SK-N-SH (cell line): Measurements from ENCODE around the gene LTBP1. TPM values are rescaled to one million over a fixed set of nuclear protein-coding genes. Genes with fewer than 3 reads are reported as not detected.
A peak's percentile ranks its signal among the peaks of the same experiment; 100 is the strongest.

Experiments
- CTCF ChIA-PET: fragments of 300-600, 350-600 bp; formaldehyde crosslinking; extraction: SDS; loops from one replicate; lab custom pipeline; 2021; lab: Yijun Ruan, JAX
- POLR2A ChIA-PET: fragments of 350-600 bp; sonication (Branson Sonifier 250); formaldehyde crosslinking; extraction: SDS; loops from one replicate; lab custom pipeline; 2020; ENCODE audit warnings: antibody characterized with exemption, inconsistent platforms; lab: Yijun Ruan, JAX
- DNase-seq: peaks from one replicate; pipeline ENCODE4 v3.0.0; 2012
- H2AFZ ChIP-seq: fragments of 200-600 bp; sonication (generic); 2 replicates; pipeline ENCODE4 v1.8.1; 2016; ENCODE audit warnings: antibody characterized with exemption, mild to moderate bottlenecking, low read depth
- H3F3A ChIP-seq: fragments of 200-600 bp; sonication (generic); replicated peaks from 2 replicates; pipeline ENCODE3; 2016; ENCODE audit warnings: antibody characterized with exemption, mild to moderate bottlenecking; ENCODE audit not compliant: insufficient read depth
- H3K27ac ChIP-seq, 2 experiments: fragments of 200-500 bp in 1 of 2; fragments of 200-600 bp in 1 of 2; sonication (Bioruptor generic) in 1 of 2; sonication (generic), shearing (Covaris generic) in 1 of 2; 2 replicates each; pipeline versions ENCODE4 v1.5.1 to v1.6.1; 2014 to 2016; ENCODE audit warnings: low read depth in 2 of 2, inconsistent platforms in 1 of 2, low read length in 1 of 2, mild to moderate bottlenecking in 1 of 2, mixed read lengths in 1 of 2
- H3K27me3 ChIP-seq: fragments of 200-600 bp; sonication (generic), shearing (Covaris generic); 2 replicates; pipeline ENCODE4 v1.6.1; 2016; ENCODE audit warnings: mixed run types; ENCODE audit not compliant: insufficient read depth
- H3K36me3 ChIP-seq, 2 experiments: fragments of 200-500 bp in 1 of 2; fragments of 200-600 bp in 1 of 2; sonication (Bioruptor generic) in 1 of 2; sonication (generic) in 1 of 2; replicated peaks in 1 of 2; 2 replicates each; pipeline versions ENCODE3 to v1.5.1; 2014 to 2016; ENCODE audit warnings: low read length in 1 of 2, mild to moderate bottlenecking in 1 of 2; ENCODE audit not compliant: insufficient read depth in 2 of 2, control insufficient read depth in 1 of 2
- H3K4me1 ChIP-seq, 2 experiments: fragments of 200-500 bp in 1 of 2; fragments of 200-600 bp in 1 of 2; sonication (Bioruptor generic) in 1 of 2; sonication (generic), shearing (Covaris generic) in 1 of 2; 2 replicates each; pipeline versions ENCODE4 v1.5.1 to v1.6.1; 2014 to 2016; ENCODE audit warnings: low read depth in 1 of 2, low read length in 1 of 2, mixed run types in 1 of 2; ENCODE audit not compliant: insufficient read depth in 2 of 2, control insufficient read depth in 1 of 2
- H3K4me2 ChIP-seq: fragments of 200-600 bp; sonication (generic), shearing (Covaris generic); 2 replicates; pipeline ENCODE4 v1.6.1; 2017; ENCODE audit warnings: mixed run types
- H3K4me3 ChIP-seq, 2 experiments: fragments of 200-500 bp in 1 of 2; fragments of 200-600 bp in 1 of 2; sonication (Bioruptor generic) in 1 of 2; sonication (generic), shearing (Covaris generic) in 1 of 2; 2 replicates each; pipeline versions ENCODE4 v1.5.1 to v1.8.1; 2014 to 2016; ENCODE audit warnings: low read depth in 2 of 2, inconsistent platforms in 1 of 2, low read length in 1 of 2, mild to moderate bottlenecking in 1 of 2, mixed read lengths in 1 of 2, moderate library complexity in 1 of 2
- H3K79me2 ChIP-seq: fragments of 200-600 bp; sonication (generic); 2 replicates; pipeline ENCODE4 v1.8.1; 2017; ENCODE audit warnings: mild to moderate bottlenecking; ENCODE audit not compliant: insufficient read depth
- H3K9ac ChIP-seq: fragments of 200-600 bp; sonication (generic); 2 replicates; pipeline ENCODE4 v1.6.1; 2017; ENCODE audit warnings: mixed run types
- H3K9me2 ChIP-seq: fragments of 200-600 bp; sonication (generic); 2 replicates; pipeline ENCODE4 v1.6.1; 2017; ENCODE audit warnings: mixed run types
- H3K9me3 ChIP-seq: fragments of 200-600 bp; sonication (generic); 2 replicates; pipeline ENCODE4 v1.6.1; 2017; ENCODE audit warnings: mixed run types, mild to moderate bottlenecking, moderate library complexity
- H4K20me1 ChIP-seq: fragments of 200-600 bp; sonication (generic); 2 replicates; pipeline ENCODE4 v1.6.1; 2017; ENCODE audit warnings: mild to moderate bottlenecking, mixed run types; ENCODE audit not compliant: insufficient read depth
- ELF1 ChIP-seq: IDR thresholded peaks from 2 replicates; pipeline ENCODE4 v1.4.0; 2012
- EP300 ChIP-seq, 2 experiments: IDR thresholded peaks; 2 replicates each; pipeline versions ENCODE4 v1.4.0 to v1.6.1; 2012; ENCODE audit warnings: borderline replicate concordance in 1 of 2, low read depth in 1 of 2, low read length in 1 of 2
- EZH2phosphoT487 ChIP-seq: fragments of 200-600 bp; sonication (generic); IDR thresholded peaks from 2 replicates; pipeline ENCODE4 v1.6.1; 2017; ENCODE audit warnings: low read depth, mixed run types, mild to moderate bottlenecking, antibody characterized with exemption, moderate library complexity, borderline replicate concordance
- JUND ChIP-seq: IDR thresholded peaks from 2 replicates; pipeline ENCODE4 v1.4.0; 2012
- MEF2A ChIP-seq: IDR thresholded peaks from 2 replicates; pipeline ENCODE4 v1.4.0; 2012; ENCODE audit warnings: low read depth, borderline replicate concordance
- MXI1 ChIP-seq: IDR thresholded peaks from 2 replicates; pipeline ENCODE4 v1.6.1; 2012; ENCODE audit warnings: mild to moderate bottlenecking, low read depth, low read length, improper control_type of control experiment
- NFIC ChIP-seq: IDR thresholded peaks from 2 replicates; pipeline ENCODE4 v1.4.0; 2012; ENCODE audit warnings: borderline replicate concordance
- RCOR1 ChIP-seq: fragments of 150-350 bp; IDR thresholded peaks from 2 replicates; pipeline ENCODE4 v1.6.1; 2017; ENCODE audit warnings: antibody characterized with exemption, low read length
- RXRA ChIP-seq: IDR thresholded peaks from 2 replicates; pipeline ENCODE4 v1.4.0; 2012; ENCODE audit warnings: low read depth, mild to moderate bottlenecking, borderline replicate concordance
- SIN3A ChIP-seq: IDR thresholded peaks from 2 replicates; pipeline ENCODE4 v1.6.1; 2012; ENCODE audit warnings: low read depth, mild to moderate bottlenecking, low read length, moderate library complexity, borderline replicate concordance
- SMC3 ChIP-seq: IDR thresholded peaks from 2 replicates; pipeline ENCODE4 v1.6.1; 2012; ENCODE audit warnings: low read depth, low read length, improper control_type of control experiment
- TCF12 ChIP-seq: IDR thresholded peaks from 2 replicates; pipeline ENCODE4 v1.4.0; 2012
- ZBTB33 ChIP-seq: IDR thresholded peaks from 2 replicates; pipeline ENCODE4 v1.4.0; 2012; ENCODE audit warnings: low read depth, borderline replicate concordance
- WGBS: methylation state at CpG from one replicate; pipeline ENCODE4 v1.1.6; 2017; ENCODE audit warnings: low lambda C conversion rate; 5-methylcytosine and 5-hydroxymethylcytosine counted together
- polyA plus RNA-seq, 3 experiments: library from polyadenylated mRNA; depleted of rRNA; stranded (reverse); fragments of >200 nt; gene quantifications; 2 replicates each; pipeline ENCODE4 v1.2.3, GENCODE V29; 2012

Gene LTBP1
- polyA plus RNA-seq, 1 of the 3 experiments (the other 2 are of a cell fraction), result 467 TPM

GRCh38 chr2:33321876-33322483, 375.2 kb downstream of the LTBP1 start:
- H3F3A ChIP-seq, result peaks cover 48% of the 10 kb centered on the region
- H2AFZ ChIP-seq, result no peak overlapping the region
- no peaks in the 10 kb centered on the region for H3K9me3 ChIP-seq
- peaks cover 0 to 64% of the 10 kb centered on the region in 2 experiments for H3K36me3 ChIP-seq
- peak overlapping the region; percentile 50; the same call in 1 of the 2 replicates for H3K4me2 ChIP-seq
- WGBS, result 32% methylated on average over 3 of the region's 3 CpGs
- no peaks in the 10 kb centered on the region for H3K27me3 ChIP-seq
- H3K79me2 ChIP-seq, result no peaks in the 10 kb centered on the region; the same call in 1 of the 2 replicates
- H4K20me1 ChIP-seq, result no peaks in the 10 kb centered on the region
- peak overlapping the region; percentile 78 to 83; a peak in 3 of 4 replicates for H3K27ac ChIP-seq
- peak overlapping the region; percentile 56 for H3K9ac ChIP-seq
- H3K9me2 ChIP-seq, result no peaks in the 10 kb centered on the region
- POLR2A ChIA-PET, result interaction anchor here (0.7 kb wide), 1 partner anchor 57 kb away, joined by 3 read pairs; no protein-coding TSS in a partner anchor
- peak overlapping the region in 1 of 2 experiments; percentile 10; a peak in 1 of 4 replicates for H3K4me3 ChIP-seq
- CTCF ChIA-PET, result no interaction called here
- TF ChIP-seq RCOR1 (no peak), SIN3A (0 out of 2 replicates have a peak, but pooled peaks have one; percentile 27), EP300 (IDR thresholded peaks at IDR 0.05; ENCODE audit: borderline replicate concordance in 1 of 2, low read depth in 1 of 2, low read length in 1 of 2) (peak in 1 of 2 experiments; percentile 20; a peak in 1 of 4 replicates), NFIC (peak; percentile 37; the same call in 1 of the 2 replicates)
- peaks cover 0 to 22% of the 10 kb centered on the region in 2 experiments; a peak in 3 of 4 replicates for H3K4me1 ChIP-seq
- no peak for DNase-seq

DNA sequence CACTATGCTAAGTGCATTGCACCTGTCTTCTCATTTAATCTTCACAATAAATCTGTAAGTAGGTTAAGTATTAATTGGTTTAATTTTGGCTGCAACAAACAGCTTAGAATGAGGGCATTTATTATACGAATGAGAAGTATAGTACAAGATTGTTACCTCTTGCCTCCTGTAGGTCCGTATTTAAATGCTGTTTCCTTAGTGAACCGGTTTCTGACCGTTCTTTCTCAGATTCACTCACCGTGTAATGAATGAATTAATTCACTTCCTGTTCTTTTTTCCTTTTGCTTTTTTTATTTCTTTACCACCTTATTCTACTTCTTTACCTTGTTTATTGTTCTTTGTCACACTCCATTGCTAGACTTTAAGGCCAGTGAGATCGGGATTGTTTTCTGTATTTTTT, 375.9 kb downstream of the LTBP1 start:
- 53% methylated on average over 6 of the region's 6 CpGs for WGBS
- H3K9me3 ChIP-seq, result no peaks in the 10 kb centered on the region
- H4K20me1 ChIP-seq, result no peaks in the 10 kb centered on the region
- H3F3A ChIP-seq, result peaks cover 47% of the 10 kb centered on the region
- DNase-seq, result no peak
- peaks cover 0 to 63% of the 10 kb centered on the region in 2 experiments for H3K36me3 ChIP-seq
- H3K4me1 ChIP-seq, result peaks cover 0 to 21% of the 10 kb centered on the region in 2 experiments; a peak in 3 of 4 replicates
- H3K27me3 ChIP-seq, result no peaks in the 10 kb centered on the region
- no peaks in the 10 kb centered on the region; the same call in 1 of the 2 replicates for H3K79me2 ChIP-seq
- ChIA-PET POLR2A (interaction anchor here (0.7 kb wide), 1 partner anchor 57 kb away, joined by 3 read pairs; no protein-coding TSS in a partner anchor), CTCF (no interaction called here)
- peak overlapping the region; percentile 56; the same call in 1 of the 2 replicates for H3K9ac ChIP-seq
- no peak overlapping the region for H3K4me3 ChIP-seq
- peak overlapping the region; percentile 43 to 83 for H3K27ac ChIP-seq
- H3K9me2 ChIP-seq, result no peaks in the 10 kb centered on the region
- H3K4me2 ChIP-seq, result peak overlapping the region; percentile 50; the same call in 1 of the 2 replicates
- TF ChIP-seq MEF2A (no peak), EZH2phosphoT487 (no peak), RXRA (no peak), JUND (no peak), ZBTB33 (no peak), TCF12 (no peak), ELF1 (no peak), MXI1 (no peak), SMC3 (no peak)
- H2AFZ ChIP-seq, result no peak overlapping the region
